HepG2 (cell line): Measurements from ENCODE around the gene ANAPC2. TPM values are rescaled to one million over a fixed set of nuclear protein-coding genes. Genes with fewer than 3 reads are reported as not detected.

Experiments used
- ATAC-seq: fragments of 200-7000 bp; cut with Tn5 transposase; 3 replicates; pipeline ENCODE4 v1.9.1; 2020; ENCODE audit warnings: mild to moderate bottlenecking, moderate library complexity
- BruUV-seq: library from RNA; stranded (reverse); fragments of 400-500 nt; replicated peaks from 2 replicates; lab custom pipeline; 2021; lab: Mats Ljungman, UMichigan
- CTCF ChIA-PET: fragments of 300-600 bp; formaldehyde crosslinking; extraction: SDS; loops from one replicate; lab custom pipeline; 2021; ENCODE audit warnings: low total read pairs, inconsistent platforms, low intra/inter-chr PET ratio; lab: Yijun Ruan, JAX
- POLR2A ChIA-PET: fragments of 350-600 bp; sonication (Branson Sonifier 250); formaldehyde crosslinking; loops from one replicate; lab custom pipeline; 2020; ENCODE audit warnings: antibody characterized with exemption, inconsistent platforms; lab: Yijun Ruan, JAX
- DNase-seq: peaks from one replicate; pipeline ENCODE4 v3.0.0-alpha.2; 2015; ENCODE audit warnings: low spot score
- FAIRE-seq: peaks from 3 replicates; lab custom pipeline; 2011; peaks lifted over from hg19 to GRCh38; lab: Jason Lieb, UNC
- H2AFZ ChIP-seq: one replicate; pipeline ENCODE4 v1.6.1; 2011; ENCODE audit warnings: low read length, inconsistent platforms
- H3K27ac ChIP-seq: fragments of 300-600 bp; 3 replicates; pipeline ENCODE4 v1.8.0; 2011; ENCODE audit warnings: mixed run types, mild to moderate bottlenecking, mixed read lengths, low read length, inconsistent platforms; ENCODE audit not compliant: insufficient read depth; ENCODE audit errors: extremely low read length
- H3K27me3 ChIP-seq, 2 experiments: fragments of 200-600 bp in 1 of 2; 2 replicates in 1 of 2; 3 replicates in 1 of 2; pipeline versions ENCODE4 v1.6.0 to v1.8.0; 2011; ENCODE audit warnings: low read length in 2 of 2, mild to moderate bottlenecking in 2 of 2, moderate library complexity in 2 of 2, inconsistent platforms in 1 of 2; ENCODE audit not compliant: insufficient read depth in 2 of 2, control insufficient read depth in 1 of 2
- H3K36me3 ChIP-seq, 2 experiments: fragments of 200-600 bp in 1 of 2; replicated peaks in 1 of 2; 2 replicates in 1 of 2; 3 replicates in 1 of 2; pipeline versions ENCODE4 v1.5.1 to v1.8.0; 2011; ENCODE audit warnings: low read length in 2 of 2, inconsistent platforms in 1 of 2; ENCODE audit not compliant: insufficient read depth in 2 of 2, control insufficient read depth in 1 of 2
- H3K4me1 ChIP-seq: 2 replicates; pipeline ENCODE4 v1.5.1; 2012; ENCODE audit warnings: low read length, inconsistent platforms; ENCODE audit not compliant: insufficient read depth
- H3K4me2 ChIP-seq: 2 replicates; pipeline ENCODE4 v1.6.0; 2011; ENCODE audit warnings: low read depth, low read length, inconsistent platforms
- H3K4me3 ChIP-seq, 3 experiments: fragments of 200-600 bp in 1 of 3; sonication (generic), shearing (Covaris generic) in 1 of 3; replicated peaks in 1 of 3; 2 replicates each; pipeline ENCODE4 v1.5.1; 2011 to 2016; ENCODE audit warnings: low read length in 3 of 3, inconsistent platforms in 2 of 3, low read depth in 2 of 3, mild to moderate bottlenecking in 2 of 3, control low read depth in 1 of 3, mixed read lengths in 1 of 3; ENCODE audit not compliant: insufficient read depth in 1 of 3
- H3K79me2 ChIP-seq: one replicate; pipeline ENCODE4 v1.6.1; 2011; ENCODE audit warnings: low read length, inconsistent platforms; ENCODE audit not compliant: insufficient read depth
- H3K9ac ChIP-seq: 2 replicates; pipeline ENCODE4 v1.6.0; 2011; ENCODE audit warnings: mild to moderate bottlenecking, low read depth, low read length, inconsistent platforms; ENCODE audit not compliant: insufficient read depth
- H3K9me3 ChIP-seq: 2 replicates; pipeline ENCODE4 v1.5.1; 2012; ENCODE audit warnings: mild to moderate bottlenecking, low read length
- H4K20me1 ChIP-seq: 2 replicates; pipeline ENCODE4 v1.6.0; 2011; ENCODE audit warnings: inconsistent platforms, mild to moderate bottlenecking, low read length, moderate library complexity; ENCODE audit not compliant: insufficient read depth
- AGO2 ChIP-seq: fragments of 200-400 bp; formaldehyde crosslinking; optimal IDR thresholded peaks from 2 replicates; pipeline ENCODE3; 2017; ENCODE audit warnings: mild to moderate bottlenecking, low read depth, low read length, moderate library complexity
- ISL2 ChIP-seq: sonication (generic); formaldehyde crosslinking; IDR thresholded peaks from 2 replicates; pipeline ENCODE4 v1.5.0; 2020; ENCODE audit warnings: missing genetic modification reagents
- NBN ChIP-seq: fragments of 450-650 bp; conservative IDR thresholded peaks from 2 replicates; pipeline ENCODE4 v1.6.1; 2017
- PRPF4 ChIP-seq: fragments of 200-400 bp; formaldehyde crosslinking; IDR thresholded peaks from 2 replicates; pipeline ENCODE4 v1.6.1; 2016; ENCODE audit warnings: low read length, low read depth; ENCODE audit not compliant: poor library complexity, severe bottlenecking
- RXRA ChIP-seq: sonication (generic); formaldehyde crosslinking; IDR thresholded peaks from 2 replicates; pipeline ENCODE4 v1.5.1; 2020; ENCODE audit warnings: missing genetic modification reagents
- SRSF1 ChIP-seq: fragments of 200-400 bp; formaldehyde crosslinking; optimal IDR thresholded peaks from 2 replicates; pipeline ENCODE3; 2017; ENCODE audit warnings: mild to moderate bottlenecking, low read depth, low read length, moderate library complexity
- XRCC5 ChIP-seq: fragments of 200-400 bp; formaldehyde crosslinking; optimal IDR thresholded peaks from 2 replicates; pipeline ENCODE3; 2017; ENCODE audit warnings: mild to moderate bottlenecking, low read length
- ZBTB38 ChIP-seq: sonication (generic); formaldehyde crosslinking; IDR thresholded peaks from 2 replicates; pipeline ENCODE4 v1.5.1; 2020; ENCODE audit warnings: mild to moderate bottlenecking, missing genetic modification reagents
- ZNF260 ChIP-seq: sonication (generic); formaldehyde crosslinking; IDR thresholded peaks from 2 replicates; pipeline ENCODE4 v1.4.0; 2020; ENCODE audit warnings: missing genetic modification reagents, low read depth, mild to moderate bottlenecking, borderline replicate concordance
- ZNF331 ChIP-seq: sonication (generic); formaldehyde crosslinking; IDR thresholded peaks from 2 replicates; pipeline ENCODE4 v1.4.0; 2020; ENCODE audit warnings: missing genetic modification reagents
- ZNF580 ChIP-seq: IDR thresholded peaks from 2 replicates; pipeline ENCODE4 v1.6.1; 2016; ENCODE audit warnings: low read depth, borderline replicate concordance
- ZNF703 ChIP-seq: sonication (generic); formaldehyde crosslinking; IDR thresholded peaks from 2 replicates; pipeline ENCODE4 v1.5.1; 2020; ENCODE audit warnings: missing genetic modification reagents, mild to moderate bottlenecking, moderate library complexity, borderline replicate concordance
- ZNF775 ChIP-seq: sonication (generic); formaldehyde crosslinking; IDR thresholded peaks from 2 replicates; pipeline ENCODE4 v1.4.0; 2020; ENCODE audit warnings: missing genetic modification reagents, mild to moderate bottlenecking, moderate library complexity, borderline replicate concordance
- WGBS: methylation state at CpG from one replicate; pipeline ENCODE4 v1.1.6; 2017; ENCODE audit warnings: low lambda C conversion rate; 5-methylcytosine and 5-hydroxymethylcytosine counted together
- in situ Hi-C: cut with HindIII; loops from 2 replicates; pipeline ENCODE4 v1.10.0; 2017; ENCODE audit warnings: low pct_unique_long_range_greater_than_20kb; ENCODE audit not compliant: extremely low pct_ligation_motif_present
- intact Hi-C: fragments of 100-400 bp; cut with micrococcal nuclease; formaldehyde crosslinking; loops from one replicate; pipeline ENCODE4 v1.10.0; 2022; ENCODE audit not compliant: unreplicated experiment
- polyA plus RNA-seq, 8 experiments: library from polyadenylated mRNA; depleted of rRNA in 3 of 8; stranded (reverse) in 7 of 8; unstranded in 1 of 8; fragments of >200 nt; fragmentation: Illumina TruSeq in 4 of 8; extraction: Trizol in 4 of 8; gene quantifications; 2 replicates each; pipeline versions ENCODE4 v1.2.1 to v1.2.3, GENCODE V29; 2011 to 2016; ENCODE audit warnings: low read depth in 4 of 8, missing spikeins in 1 of 8, mixed read lengths in 1 of 8; ENCODE audit not compliant: insufficient read depth in 1 of 8
- total RNA-seq, 5 experiments: library from RNA; depleted of rRNA; stranded (reverse); fragments of >200 nt; fragmentation: Illumina TruSeq; extraction: Trizol; gene quantifications; 2 replicates each; pipeline ENCODE4 v1.2.3, GENCODE V29; 2016; ENCODE audit warnings: low read depth in 1 of 5
- TF ChIP-seq, protein P1 (sequence below): fragments of 450-650 bp; IDR thresholded peaks from 2 replicates; pipeline ENCODE4 v1.6.1; 2017; ENCODE audit warnings: mild to moderate bottlenecking
- TF ChIP-seq, protein P2 (sequence below): sonication (generic); formaldehyde crosslinking; IDR thresholded peaks from 2 replicates; pipeline ENCODE4 v1.4.0; 2020; ENCODE audit warnings: missing genetic modification reagents
- TF ChIP-seq, protein P3 (sequence below): sonication (generic); formaldehyde crosslinking; conservative IDR thresholded peaks from 2 replicates; pipeline ENCODE4 v1.8.0; 2022; ENCODE audit warnings: low read depth, missing genetic modification reagents

The ANAPC2 gene
- total and polyA plus RNA-seq, 2 of the 13 experiments (the other 11 are each of a cell fraction or from before 2014, with no cell fraction given), result 12.3 to 15.4 TPM

- H2AFZ ChIP-seq, result no peak overlapping the region
- no peaks in the 10 kb centered on the region; a peak in 1 of 5 replicates for H3K27me3 ChIP-seq
- H3K4me2 ChIP-seq, result no peak overlapping the region
- H3K4me1 ChIP-seq, result peaks cover 52% of the 10 kb centered on the region
- no peak for ATAC-seq
- H4K20me1 ChIP-seq, result peaks cover 4% of the 10 kb centered on the region; the same call in 1 of the 2 replicates
- peaks cover 3% of the 10 kb centered on the region for H3K79me2 ChIP-seq
- BruUV-seq, result TSS peak; percentile 63
- H3K36me3 ChIP-seq, result no peaks in the 10 kb centered on the region
- H3K9ac ChIP-seq, result no peak overlapping the region
- DNase-seq, result no peak
- H3K27ac ChIP-seq, result no peak overlapping the region
- CTCF ChIA-PET, result no interaction called here
- intact Hi-C loops, result no loop called here
- no peak for FAIRE-seq
- POLR2A ChIA-PET, result interaction anchor here (0.6 to 13.4 kb wide), 6 partner anchors 16 to 93 kb away, joined by 3 to 225 read pairs (median 14); partner anchors contain the start of genes NDOR1, TMEM203 and TPRN
- in situ Hi-C loops, result no loop called here
- no peaks in the 10 kb centered on the region for H3K9me3 ChIP-seq
- H3K4me3 ChIP-seq, result no peak overlapping the region; a peak in 2 of 6 replicates
- WGBS, result 94% methylated on average over 32 of the region's 52 CpGs
- TF ChIP-seq NBN, result no peak
- TF ChIP-seq ISL2 (CRISPR knock-in tag), result no peak
- no peak for TF ChIP-seq ZNF580 (CRISPR knock-in tag)
- 0 out of 2 replicates have a peak, but pooled peaks have one; percentile 23 for TF ChIP-seq RXRA (CRISPR knock-in tag)
- TF ChIP-seq ZBTB38, result peak; percentile 84
- TF ChIP-seq, protein P1, sequence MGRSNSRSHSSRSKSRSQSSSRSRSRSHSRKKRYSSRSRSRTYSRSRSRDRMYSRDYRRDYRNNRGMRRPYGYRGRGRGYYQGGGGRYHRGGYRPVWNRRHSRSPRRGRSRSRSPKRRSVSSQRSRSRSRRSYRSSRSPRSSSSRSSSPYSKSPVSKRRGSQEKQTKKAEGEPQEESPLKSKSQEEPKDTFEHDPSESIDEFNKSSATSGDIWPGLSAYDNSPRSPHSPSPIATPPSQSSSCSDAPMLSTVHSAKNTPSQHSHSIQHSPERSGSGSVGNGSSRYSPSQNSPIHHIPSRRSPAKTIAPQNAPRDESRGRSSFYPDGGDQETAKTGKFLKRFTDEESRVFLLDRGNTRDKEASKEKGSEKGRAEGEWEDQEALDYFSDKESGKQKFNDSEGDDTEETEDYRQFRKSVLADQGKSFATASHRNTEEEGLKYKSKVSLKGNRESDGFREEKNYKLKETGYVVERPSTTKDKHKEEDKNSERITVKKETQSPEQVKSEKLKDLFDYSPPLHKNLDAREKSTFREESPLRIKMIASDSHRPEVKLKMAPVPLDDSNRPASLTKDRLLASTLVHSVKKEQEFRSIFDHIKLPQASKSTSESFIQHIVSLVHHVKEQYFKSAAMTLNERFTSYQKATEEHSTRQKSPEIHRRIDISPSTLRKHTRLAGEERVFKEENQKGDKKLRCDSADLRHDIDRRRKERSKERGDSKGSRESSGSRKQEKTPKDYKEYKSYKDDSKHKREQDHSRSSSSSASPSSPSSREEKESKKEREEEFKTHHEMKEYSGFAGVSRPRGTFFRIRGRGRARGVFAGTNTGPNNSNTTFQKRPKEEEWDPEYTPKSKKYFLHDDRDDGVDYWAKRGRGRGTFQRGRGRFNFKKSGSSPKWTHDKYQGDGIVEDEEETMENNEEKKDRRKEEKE, result no peak
- no peak for TF ChIP-seq ZNF260 (CRISPR knock-in tag)
- TF ChIP-seq, protein P2, sequence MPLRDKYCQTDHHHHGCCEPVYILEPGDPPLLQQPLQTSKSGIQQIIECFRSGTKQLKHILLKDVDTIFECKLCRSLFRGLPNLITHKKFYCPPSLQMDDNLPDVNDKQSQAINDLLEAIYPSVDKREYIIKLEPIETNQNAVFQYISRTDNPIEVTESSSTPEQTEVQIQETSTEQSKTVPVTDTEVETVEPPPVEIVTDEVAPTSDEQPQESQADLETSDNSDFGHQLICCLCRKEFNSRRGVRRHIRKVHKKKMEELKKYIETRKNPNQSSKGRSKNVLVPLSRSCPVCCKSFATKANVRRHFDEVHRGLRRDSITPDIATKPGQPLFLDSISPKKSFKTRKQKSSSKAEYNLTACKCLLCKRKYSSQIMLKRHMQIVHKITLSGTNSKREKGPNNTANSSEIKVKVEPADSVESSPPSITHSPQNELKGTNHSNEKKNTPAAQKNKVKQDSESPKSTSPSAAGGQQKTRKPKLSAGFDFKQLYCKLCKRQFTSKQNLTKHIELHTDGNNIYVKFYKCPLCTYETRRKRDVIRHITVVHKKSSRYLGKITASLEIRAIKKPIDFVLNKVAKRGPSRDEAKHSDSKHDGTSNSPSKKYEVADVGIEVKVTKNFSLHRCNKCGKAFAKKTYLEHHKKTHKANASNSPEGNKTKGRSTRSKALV (CRISPR knock-in tag), result no peak
- TF ChIP-seq ZNF703 (CRISPR knock-in tag), result 0 out of 2 replicates have a peak, but pooled peaks have one; percentile 30
- TF ChIP-seq ZNF331 (CRISPR knock-in tag), result no peak
- TF ChIP-seq AGO2, result peak; percentile 54
- no peak for TF ChIP-seq SRSF1
- peak; percentile 25 for TF ChIP-seq PRPF4
- TF ChIP-seq XRCC5, result no peak
- TF ChIP-seq ZNF775 (CRISPR knock-in tag), result no peak
- TF ChIP-seq, protein P3, sequence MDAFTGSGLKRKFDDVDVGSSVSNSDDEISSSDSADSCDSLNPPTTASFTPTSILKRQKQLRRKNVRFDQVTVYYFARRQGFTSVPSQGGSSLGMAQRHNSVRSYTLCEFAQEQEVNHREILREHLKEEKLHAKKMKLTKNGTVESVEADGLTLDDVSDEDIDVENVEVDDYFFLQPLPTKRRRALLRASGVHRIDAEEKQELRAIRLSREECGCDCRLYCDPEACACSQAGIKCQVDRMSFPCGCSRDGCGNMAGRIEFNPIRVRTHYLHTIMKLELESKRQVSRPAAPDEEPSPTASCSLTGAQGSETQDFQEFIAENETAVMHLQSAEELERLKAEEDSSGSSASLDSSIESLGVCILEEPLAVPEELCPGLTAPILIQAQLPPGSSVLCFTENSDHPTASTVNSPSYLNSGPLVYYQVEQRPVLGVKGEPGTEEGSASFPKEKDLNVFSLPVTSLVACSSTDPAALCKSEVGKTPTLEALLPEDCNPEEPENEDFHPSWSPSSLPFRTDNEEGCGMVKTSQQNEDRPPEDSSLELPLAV, result no peak
Measured at GRCh38 chr9:137220317-137221094, 32.1 kb upstream of the ANAPC2 start.
